ENCODE measurements around the gene CKLF.

DNA sequence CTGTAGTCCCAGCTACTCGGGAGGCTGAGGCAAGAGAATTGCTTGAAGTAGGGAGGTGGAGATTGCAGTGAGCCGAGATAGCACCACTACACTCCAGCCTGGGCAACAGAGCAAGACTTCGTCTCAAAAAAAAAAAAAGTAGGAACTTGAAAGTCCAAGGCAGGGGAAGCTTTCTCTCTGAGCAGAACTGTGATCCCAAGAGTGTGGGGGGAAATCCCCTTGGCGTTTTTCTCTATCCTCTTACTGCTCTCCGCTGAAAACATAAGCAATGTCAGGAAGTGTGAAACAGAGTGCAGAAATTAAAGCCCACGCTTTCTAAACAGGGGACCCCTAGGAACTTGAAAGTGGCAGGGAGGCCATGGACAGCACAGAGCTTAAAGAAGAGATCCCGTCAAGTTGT is 42.4 kb downstream of the CKLF start:
- no peak for TF ChIP-seq TAF1 (IDR thresholded peaks at IDR 0.05; ENCODE audit: borderline replicate concordance, insufficient read depth, low read length)
- TF ChIP-seq POLR2AphosphoS5 (IDR thresholded peaks at IDR 0.05; ENCODE audit: low read depth, low read length): no peak
- TF ChIP-seq SIN3A (IDR thresholded peaks at IDR 0.05; ENCODE audit: borderline replicate concordance, insufficient read depth, low read length): no peak
- no peak for TF ChIP-seq FOXP2 (optimal IDR thresholded peaks at IDR 0.05; ENCODE audit: borderline replicate concordance, extremely low read depth, extremely low read length, insufficient read depth)
